Right kidney (tissue), 1 donor: ENCODE data around the gene CDON.

Experiments
- DNase-seq: peaks from one replicate; pipeline ENCODE4 v3.0.0-alpha.2; 2016

CDON gene

GRCh38 chr11:125954945-125955640 lies 107.6 kb downstream of the CDON start:
- no peak for DNase-seq

GRCh38 chr11:125954123-125954944 lies 108.3 kb downstream of the CDON start:
- DNase-seq = no peak

GRCh38 chr11:125953401-125953935 lies 109.2 kb downstream of the CDON start:
- DNase-seq = no peak

- no peak for DNase-seq
These were observed 109.7 kb downstream of the CDON start for GRCh38 chr11:125952973-125953372.

- no peak for DNase-seq
These were observed 110.1 kb downstream of the CDON start for GRCh38 chr11:125952559-125952958.

GRCh38 chr11:125951731-125952130 lies 110.9 kb downstream of the CDON start:
- DNase-seq = no peak

- DNase-seq = no peak
These were observed 111.7 kb downstream of the CDON start for GRCh38 chr11:125950696-125951651.

- no peak for DNase-seq
These were observed 112.5 kb downstream of the CDON start for GRCh38 chr11:125950178-125950490.

- no peak for DNase-seq
These were observed 113.1 kb downstream of the CDON start for GRCh38 chr11:125949271-125950177.

GRCh38 chr11:125948278-125949051 lies 114.2 kb downstream of the CDON start:
- no peak for DNase-seq

- DNase-seq = no peak
These were observed 115.0 kb downstream of the CDON start for GRCh38 chr11:125947419-125948277.

- no peak for DNase-seq
These were observed 115.8 kb downstream of the CDON start for GRCh38 chr11:125946712-125947418.

- no peak for DNase-seq
These were observed 116.7 kb downstream of the CDON start, which contains the start of gene VSIG10L2 for GRCh38 chr11:125945797-125946520. Gene VSIG10L2, plus strand, starts transcription at chr11:125946044. Its CDS starts 12 bp downstream, at chr11:125946056.

- no peak for DNase-seq
These were observed 117.5 kb downstream of the CDON start for GRCh38 chr11:125945011-125945796.

GRCh38 chr11:125944350-125945010 lies 118.2 kb downstream of the CDON start:
- DNase-seq = no peak

- no peak for DNase-seq
These were observed 118.9 kb downstream of the CDON start for GRCh38 chr11:125943661-125944349.
